GM13977 (cell line): Measurements from ENCODE around the gene CCDC137.

Experiments
- DNase-seq: peaks from one replicate; pipeline ENCODE4 v3.0.0; 2012; ENCODE audit warnings: low spot score
- in situ Hi-C: fragments of 300-500 bp; cut with MboI; formaldehyde crosslinking; loops from one replicate; pipeline ENCODE4 v1.12.0; 2022; ENCODE audit warnings: low sequenced_read_pairs, low pct_unique_long_range_greater_than_20kb, mixed read lengths, inconsistent platforms; ENCODE audit not compliant: unreplicated experiment
- TF ChIP-seq, protein P1 (sequence below): IDR thresholded peaks from 2 replicates; pipeline ENCODE4 v1.5.1; 2012; ENCODE audit warnings: mild to moderate bottlenecking, control low read depth; ENCODE audit not compliant: insufficient read depth; ENCODE audit errors: extremely low read depth, missing control alignments

The CCDC137 gene

DNA sequence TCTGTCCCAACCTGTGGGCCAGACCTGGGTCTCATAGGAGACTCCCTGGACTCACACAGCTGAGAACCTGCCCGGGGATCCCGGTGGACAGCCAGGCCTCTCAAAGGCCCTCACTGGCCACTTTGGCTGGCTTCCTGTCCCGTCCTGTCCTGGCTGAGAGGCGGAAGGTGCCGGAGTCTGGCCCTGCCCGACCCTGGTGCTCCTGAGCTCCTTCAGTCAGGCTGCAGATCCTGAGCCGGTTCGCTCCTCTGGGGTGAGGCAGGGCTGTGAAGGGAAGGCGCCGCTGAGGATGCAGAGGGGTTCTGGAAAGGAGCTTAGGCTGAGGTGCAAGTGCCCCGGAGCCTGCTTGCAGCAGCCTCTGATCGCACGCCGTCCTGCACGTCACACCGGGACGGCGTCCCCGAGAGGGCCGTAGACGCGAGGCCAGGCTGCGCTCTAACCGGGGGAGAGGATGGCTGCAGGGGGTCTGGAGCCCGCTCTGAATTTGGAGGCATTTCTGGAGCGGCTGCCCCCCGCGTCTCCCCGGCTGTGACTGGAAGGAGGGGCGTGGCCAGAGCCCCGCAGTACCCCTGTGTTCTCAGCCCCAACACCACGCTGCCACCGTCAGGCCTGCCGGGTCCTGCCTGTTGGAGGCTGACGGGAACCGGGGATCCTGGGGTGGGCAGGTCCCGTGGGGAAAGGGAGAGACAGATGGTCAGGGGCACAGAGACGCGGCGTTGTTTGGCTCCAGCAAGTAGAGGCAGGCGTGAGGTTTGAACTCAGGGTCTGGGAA, 21.4 kb downstream of the CCDC137 start:
- TF ChIP-seq, protein P1, sequence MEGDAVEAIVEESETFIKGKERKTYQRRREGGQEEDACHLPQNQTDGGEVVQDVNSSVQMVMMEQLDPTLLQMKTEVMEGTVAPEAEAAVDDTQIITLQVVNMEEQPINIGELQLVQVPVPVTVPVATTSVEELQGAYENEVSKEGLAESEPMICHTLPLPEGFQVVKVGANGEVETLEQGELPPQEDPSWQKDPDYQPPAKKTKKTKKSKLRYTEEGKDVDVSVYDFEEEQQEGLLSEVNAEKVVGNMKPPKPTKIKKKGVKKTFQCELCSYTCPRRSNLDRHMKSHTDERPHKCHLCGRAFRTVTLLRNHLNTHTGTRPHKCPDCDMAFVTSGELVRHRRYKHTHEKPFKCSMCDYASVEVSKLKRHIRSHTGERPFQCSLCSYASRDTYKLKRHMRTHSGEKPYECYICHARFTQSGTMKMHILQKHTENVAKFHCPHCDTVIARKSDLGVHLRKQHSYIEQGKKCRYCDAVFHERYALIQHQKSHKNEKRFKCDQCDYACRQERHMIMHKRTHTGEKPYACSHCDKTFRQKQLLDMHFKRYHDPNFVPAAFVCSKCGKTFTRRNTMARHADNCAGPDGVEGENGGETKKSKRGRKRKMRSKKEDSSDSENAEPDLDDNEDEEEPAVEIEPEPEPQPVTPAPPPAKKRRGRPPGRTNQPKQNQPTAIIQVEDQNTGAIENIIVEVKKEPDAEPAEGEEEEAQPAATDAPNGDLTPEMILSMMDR = no peak
- in situ Hi-C loops = no loop called here
- no peak for DNase-seq

DNA sequence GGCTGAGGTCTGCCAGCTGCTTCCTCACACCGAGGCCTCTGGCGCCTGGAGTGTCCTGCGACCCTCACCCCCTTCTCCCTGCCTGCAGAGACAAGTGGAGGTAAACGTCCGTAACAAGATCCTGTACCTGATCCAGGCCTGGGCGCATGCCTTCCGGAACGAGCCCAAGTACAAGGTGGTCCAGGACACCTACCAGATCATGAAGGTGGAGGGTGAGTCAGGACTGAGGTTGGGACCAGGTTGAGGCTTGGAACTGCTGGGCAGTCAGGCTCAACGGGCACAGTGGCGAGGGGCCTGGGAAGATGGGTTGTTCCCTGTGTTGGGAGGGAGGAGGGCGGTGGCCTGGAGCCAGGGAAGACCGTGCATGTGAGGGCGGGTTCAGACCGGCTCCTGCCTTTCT, 22.1 kb downstream of the CCDC137 start:
- no peak for DNase-seq
- TF ChIP-seq, protein P1 = no peak
- in situ Hi-C loops = no loop called here

DNA sequence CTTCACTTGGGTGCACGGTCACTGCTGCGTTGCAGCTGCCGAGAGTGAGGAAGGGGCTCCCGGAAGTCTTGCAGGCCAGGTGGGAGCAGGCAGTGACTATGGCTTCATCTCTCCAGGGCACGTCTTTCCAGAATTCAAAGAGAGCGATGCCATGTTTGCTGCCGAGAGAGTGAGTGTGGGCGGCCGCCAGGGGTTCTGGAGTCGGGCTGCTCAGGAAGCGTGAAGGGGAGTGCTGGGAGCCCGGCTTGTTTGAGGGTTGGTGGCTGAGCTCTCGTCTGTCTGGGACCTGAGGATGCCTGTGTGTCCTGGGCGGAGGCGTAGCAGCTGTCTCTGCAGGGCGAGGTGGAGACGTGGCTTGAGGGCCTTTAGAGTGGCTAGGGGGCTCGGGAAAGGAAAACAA, 23.5 kb downstream of the CCDC137 start:
- TF ChIP-seq, protein P1 = no peak
- DNase-seq = no peak
- in situ Hi-C loops = no loop called here

DNA sequence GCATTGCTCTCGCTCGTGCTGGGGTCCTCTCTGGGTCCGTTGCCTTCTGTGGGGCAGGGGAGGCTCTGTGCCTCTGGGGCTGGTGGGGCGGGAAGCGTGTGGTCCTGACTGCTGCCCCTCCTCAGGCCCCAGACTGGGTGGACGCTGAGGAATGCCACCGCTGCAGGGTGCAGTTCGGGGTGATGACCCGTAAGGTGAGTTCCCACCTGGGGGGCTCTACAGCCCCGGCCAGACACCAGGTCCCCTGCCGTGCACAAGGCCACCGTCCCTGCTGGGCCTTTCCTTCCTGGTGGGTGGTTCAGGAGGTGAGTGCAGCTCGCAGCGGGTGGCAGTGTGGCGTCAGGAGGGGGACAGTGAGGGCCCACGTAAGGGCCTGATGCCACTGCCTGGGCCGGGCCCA, 24.0 kb downstream of the CCDC137 start:
- TF ChIP-seq, protein P1 = no peak
- DNase-seq = no peak
- in situ Hi-C loops = no loop called here

DNA sequence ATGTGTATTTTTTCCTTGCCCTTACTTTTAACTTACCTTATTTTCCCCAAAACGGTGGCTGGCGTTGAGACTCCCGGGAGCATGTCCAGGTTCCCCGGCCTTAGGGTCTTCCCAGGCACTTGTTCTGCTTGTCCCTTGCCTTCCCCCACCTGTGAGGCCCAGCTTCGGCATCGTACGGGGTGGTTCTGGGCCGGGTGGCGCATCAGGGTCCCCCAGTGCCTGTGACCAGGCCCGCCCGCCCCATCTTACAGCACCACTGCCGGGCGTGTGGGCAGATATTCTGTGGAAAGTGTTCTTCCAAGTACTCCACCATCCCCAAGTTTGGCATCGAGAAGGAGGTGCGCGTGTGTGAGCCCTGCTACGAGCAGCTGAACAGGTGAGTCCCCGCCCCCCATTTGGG, 24.7 kb downstream of the CCDC137 start:
- TF ChIP-seq, protein P1 = no peak
- in situ Hi-C loops = no loop called here
- DNase-seq = no peak

DNA sequence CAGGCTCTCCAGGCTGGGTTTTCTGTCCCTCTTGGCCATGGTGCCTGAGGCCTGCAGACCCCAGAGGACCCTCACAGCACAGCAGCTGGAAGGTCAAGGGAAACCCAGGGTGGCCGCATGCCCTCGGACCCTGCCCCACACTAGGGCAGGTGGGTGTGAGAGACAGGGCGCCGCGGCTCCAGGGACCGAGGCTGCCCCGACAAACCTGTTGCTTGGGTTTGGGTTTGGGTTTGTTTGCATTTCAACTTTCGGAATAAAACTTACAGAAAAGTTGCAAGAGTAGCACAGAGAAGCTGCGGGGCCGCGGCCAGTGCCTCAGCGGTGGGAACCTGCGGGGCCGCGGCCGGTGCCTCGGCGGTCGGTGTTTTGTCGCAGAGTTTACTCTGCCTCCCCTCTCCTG, 25.1 kb downstream of the CCDC137 start:
- TF ChIP-seq, protein P1 = no peak
- DNase-seq = no peak
- in situ Hi-C loops = no loop called here
